ENCODE measurements around the gene SPON2. TPM values are rescaled to one million over a fixed set of nuclear protein-coding genes. Genes with fewer than 3 reads are reported as not detected.

The SPON2 gene
- polyA plus RNA-seq, 4 donors = 12.7 to 61.0 (median 44.3) TPM

DNA sequence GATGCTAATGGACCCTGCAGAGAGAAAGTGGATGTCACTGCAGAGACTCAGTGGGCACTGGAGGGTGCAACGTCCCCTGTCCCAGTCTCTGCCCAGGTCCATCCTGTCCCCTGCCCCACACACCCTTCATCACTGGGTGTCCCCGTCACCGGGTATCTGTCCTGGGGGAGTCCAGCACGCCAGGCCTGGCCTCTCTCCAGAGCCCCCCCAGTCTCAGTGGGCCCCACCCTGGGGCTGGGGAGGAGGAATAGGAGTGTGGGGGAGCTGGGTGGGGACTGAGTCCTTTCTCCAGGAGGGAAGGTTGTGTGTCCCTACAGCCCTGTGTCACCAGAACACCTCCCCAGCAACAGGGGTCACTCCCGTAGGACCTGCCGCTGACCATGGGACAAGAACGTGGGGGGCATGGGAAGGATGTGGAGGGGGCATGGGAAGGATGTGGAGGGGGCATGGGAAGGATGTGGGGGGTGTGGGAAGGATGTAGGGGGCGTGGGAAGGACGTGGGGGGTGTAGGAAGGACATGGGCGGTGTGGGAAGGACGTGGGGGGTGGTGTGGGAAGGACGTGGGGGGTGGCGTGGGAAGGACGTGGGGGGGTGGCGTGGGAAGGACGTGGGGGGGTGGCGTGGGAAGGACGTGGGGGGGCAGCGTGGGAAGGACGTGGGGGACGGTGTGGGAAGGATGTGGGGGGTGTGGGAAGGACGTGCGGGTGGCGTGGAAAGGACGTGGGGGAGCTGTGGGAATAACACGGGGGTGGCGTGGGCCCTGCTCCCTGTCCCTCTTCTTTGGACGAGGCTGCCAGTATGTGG lies 21.0 kb upstream of the SPON2 start:
- no peak overlapping the region for H3K4me3 ChIP-seq (ENCODE audit: low read depth in 1 of 3, low read length in 3 of 3)
- H3K4me1 ChIP-seq (ENCODE audit: control insufficient read depth in 3 of 3, insufficient read depth in 2 of 3, low read depth in 1 of 3, low read length in 2 of 3) = peaks cover 0 to 16% (median 6%) of the 10 kb centered on the region in 3 donors
- WGBS, 3 donors = 43 to 52% (median 52%) methylated on average over 16 to 28 of the region's 28 CpGs
- H3K36me3 ChIP-seq (ENCODE audit: control insufficient read depth in 3 of 3, insufficient read depth in 2 of 3, low read depth in 1 of 3, low read length in 3 of 3) = peaks cover 0 to 17% (median 0%) of the 10 kb centered on the region in 3 donors
- FAIRE-seq (no peak), DNase-seq (no peak)
- no peaks in the 10 kb centered on the region for H3K27me3 ChIP-seq (ENCODE audit: control insufficient read depth in 3 of 3, insufficient read depth in 3 of 3, low read length in 3 of 3)
- no peaks in the 10 kb centered on the region for H3K9me3 ChIP-seq (ENCODE audit: control insufficient read depth in 2 of 2, insufficient read depth in 1 of 2, low read depth in 1 of 2, low read length in 1 of 2)
- peak overlapping the region in 2 of 3 donors; percentile 15 to 87 for H3K27ac ChIP-seq (ENCODE audit: low read depth in 1 of 3, low read length in 2 of 3)

- H3K9me3 ChIP-seq (ENCODE audit: control insufficient read depth in 2 of 2, insufficient read depth in 1 of 2, low read depth in 1 of 2, low read length in 1 of 2) = no peaks in the 10 kb centered on the region
- H3K4me3 ChIP-seq (ENCODE audit: low read depth in 1 of 3, low read length in 3 of 3) = no peak overlapping the region
- H3K27ac ChIP-seq (ENCODE audit: low read depth in 1 of 3, low read length in 2 of 3) = peak overlapping the region; percentile 9 to 87 (median 66)
- peaks cover 0 to 12% (median 0%) of the 10 kb centered on the region in 3 donors for H3K36me3 ChIP-seq (ENCODE audit: control insufficient read depth in 3 of 3, insufficient read depth in 2 of 3, low read depth in 1 of 3, low read length in 3 of 3)
- DNase-seq (no peak), FAIRE-seq (no peak)
- WGBS, 3 donors = 42 to 61% (median 49%) methylated on average over 13 of the region's 13 CpGs
- H3K4me1 ChIP-seq (ENCODE audit: control insufficient read depth in 3 of 3, insufficient read depth in 2 of 3, low read depth in 1 of 3, low read length in 2 of 3) = peaks cover 0 to 16% (median 6%) of the 10 kb centered on the region in 3 donors
- no peaks in the 10 kb centered on the region for H3K27me3 ChIP-seq (ENCODE audit: control insufficient read depth in 3 of 3, insufficient read depth in 3 of 3, low read length in 3 of 3)
Observed at GRCh38 chr4:1192493-1193205, 20.3 kb upstream of the SPON2 start.

DNA sequence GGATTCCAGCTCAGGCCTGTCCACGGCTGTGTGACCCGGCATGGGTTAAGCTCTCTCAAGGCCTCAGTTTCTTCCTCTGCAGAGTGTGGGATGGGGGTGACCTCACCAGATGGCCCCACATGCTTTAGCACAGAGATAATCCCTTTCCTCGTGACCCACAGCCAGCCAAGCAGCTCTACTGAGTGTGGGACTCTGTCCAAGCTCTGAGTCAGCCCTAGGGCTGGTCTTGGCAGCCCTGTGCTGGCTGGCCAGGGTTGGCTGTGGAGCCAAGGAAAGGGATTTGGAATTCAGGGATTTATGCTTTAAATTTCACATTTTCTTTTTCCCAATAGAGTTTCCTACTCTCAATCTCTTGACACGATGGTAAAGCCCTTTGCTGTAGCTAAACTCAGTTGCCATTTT lies 19.7 kb upstream of the SPON2 start:
- H3K36me3 ChIP-seq (ENCODE audit: control insufficient read depth in 3 of 3, insufficient read depth in 2 of 3, low read depth in 1 of 3, low read length in 3 of 3) = peaks cover 0 to 12% (median 0%) of the 10 kb centered on the region in 3 donors
- H3K27me3 ChIP-seq (ENCODE audit: control insufficient read depth in 3 of 3, insufficient read depth in 3 of 3, low read length in 3 of 3) = no peaks in the 10 kb centered on the region
- peak; percentile 61 to 76 for DNase-seq
- H3K4me3 ChIP-seq (ENCODE audit: low read depth in 1 of 3, low read length in 3 of 3) = no peak overlapping the region
- 27 to 47% (median 31%) methylated on average over 4 of the region's 4 CpGs for WGBS, 3 donors
- H3K4me1 ChIP-seq (ENCODE audit: control insufficient read depth in 3 of 3, insufficient read depth in 2 of 3, low read depth in 1 of 3, low read length in 2 of 3) = peaks cover 0 to 16% (median 6%) of the 10 kb centered on the region in 3 donors
- no peaks in the 10 kb centered on the region for H3K9me3 ChIP-seq (ENCODE audit: control insufficient read depth in 2 of 2, insufficient read depth in 1 of 2, low read depth in 1 of 2, low read length in 1 of 2)
- no peak for FAIRE-seq
- H3K27ac ChIP-seq (ENCODE audit: low read depth in 1 of 3, low read length in 2 of 3) = peak overlapping the region in 2 of 3 donors; percentile 66 to 87

GRCh38 chr4:1191621-1192020 lies 19.2 kb upstream of the SPON2 start:
- Histone ChIP-seq H3K4me1 (ENCODE audit: control insufficient read depth in 3 of 3, insufficient read depth in 2 of 3, low read depth in 1 of 3, low read length in 2 of 3) (peaks cover 0 to 16% (median 6%) of the 10 kb centered on the region in 3 donors), H3K36me3 (ENCODE audit: control insufficient read depth in 3 of 3, insufficient read depth in 2 of 3, low read depth in 1 of 3, low read length in 3 of 3) (peaks cover 0 to 8% (median 0%) of the 10 kb centered on the region in 3 donors), H3K27ac (ENCODE audit: low read depth in 1 of 3, low read length in 2 of 3) (peak overlapping the region in 2 of 3 donors; percentile 60 to 87), H3K27me3 (ENCODE audit: control insufficient read depth in 3 of 3, insufficient read depth in 3 of 3, low read length in 3 of 3) (no peaks in the 10 kb centered on the region), H3K9me3 (ENCODE audit: control insufficient read depth in 2 of 2, insufficient read depth in 1 of 2, low read depth in 1 of 2, low read length in 1 of 2) (no peaks in the 10 kb centered on the region), H3K4me3 (ENCODE audit: low read depth in 1 of 3, low read length in 3 of 3) (no peak overlapping the region)
- WGBS, 3 donors = 39 to 72% (median 70%) methylated on average over 5 of the region's 5 CpGs
- DNase-seq = no peak
- FAIRE-seq = no peak

- FAIRE-seq (no peak), DNase-seq (peak in 1 of 2 donors; percentile 37)
- no peak overlapping the region for H3K27ac ChIP-seq (ENCODE audit: low read depth in 1 of 3, low read length in 2 of 3)
- H3K36me3 ChIP-seq (ENCODE audit: control insufficient read depth in 3 of 3, insufficient read depth in 2 of 3, low read depth in 1 of 3, low read length in 3 of 3) = no peaks in the 10 kb centered on the region
- 8 to 18% (median 9%) methylated on average over 1 of the region's 1 CpG for WGBS, 3 donors
- no peaks in the 10 kb centered on the region for H3K9me3 ChIP-seq (ENCODE audit: control insufficient read depth in 2 of 2, insufficient read depth in 1 of 2, low read depth in 1 of 2, low read length in 1 of 2)
- H3K4me3 ChIP-seq (ENCODE audit: low read depth in 1 of 3, low read length in 3 of 3) = no peak overlapping the region
- H3K27me3 ChIP-seq (ENCODE audit: control insufficient read depth in 3 of 3, insufficient read depth in 3 of 3, low read length in 3 of 3) = no peaks in the 10 kb centered on the region
- H3K4me1 ChIP-seq (ENCODE audit: control insufficient read depth in 3 of 3, insufficient read depth in 2 of 3, low read depth in 1 of 3, low read length in 2 of 3) = peaks cover 0 to 5% (median 4%) of the 10 kb centered on the region in 3 donors
Observed at GRCh38 chr4:1187182-1187581, 14.8 kb upstream of the SPON2 start.

DNA sequence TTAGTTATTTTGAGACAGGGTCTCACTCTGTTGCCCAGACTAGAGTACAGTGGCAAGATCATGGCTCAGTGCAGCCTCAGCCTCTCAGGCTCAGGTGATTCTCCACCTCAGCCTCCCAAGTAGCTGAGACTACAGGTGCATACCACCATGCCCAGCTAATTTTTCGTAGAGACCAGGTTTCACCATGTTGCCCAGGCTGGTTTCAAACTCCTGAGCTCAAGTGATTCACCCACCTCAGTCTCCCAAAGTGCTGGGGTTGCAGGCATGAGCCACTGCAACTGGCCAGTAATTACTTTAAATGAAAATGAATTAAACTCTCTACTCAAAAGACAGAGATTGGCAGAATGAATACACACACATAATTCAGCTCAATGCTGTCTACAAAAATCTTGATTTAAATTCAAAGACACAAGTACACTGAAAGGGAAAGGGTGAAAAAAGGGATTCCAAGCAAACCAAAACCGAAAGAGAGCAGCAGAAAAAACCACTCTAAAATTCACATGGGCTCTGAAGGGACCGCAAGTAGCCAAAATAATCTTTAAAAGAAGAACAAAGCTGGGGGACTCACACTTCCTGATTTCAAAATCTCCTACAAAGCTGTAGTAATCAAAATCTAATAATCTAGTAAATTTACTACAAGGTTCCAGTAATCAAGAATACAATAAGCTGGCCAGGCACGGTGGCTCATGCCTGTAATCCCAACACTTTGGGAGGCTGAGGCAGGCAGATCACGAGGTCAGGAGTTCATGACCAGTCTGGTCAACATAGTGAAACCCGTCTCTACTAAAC lies 11.8 kb upstream of the SPON2 start:
- no peak for DNase-seq
- no peak for FAIRE-seq
- H3K4me1 ChIP-seq (ENCODE audit: control insufficient read depth in 3 of 3, insufficient read depth in 2 of 3, low read depth in 1 of 3, low read length in 2 of 3) = no peaks in the 10 kb centered on the region
- WGBS, 3 donors = 42 to 68% (median 56%) methylated on average over 6 of the region's 6 CpGs
- no peak overlapping the region for H3K4me3 ChIP-seq (ENCODE audit: low read depth in 1 of 3, low read length in 3 of 3)
- H3K27me3 ChIP-seq (ENCODE audit: control insufficient read depth in 3 of 3, insufficient read depth in 3 of 3, low read length in 3 of 3) = no peaks in the 10 kb centered on the region
- H3K36me3 ChIP-seq (ENCODE audit: control insufficient read depth in 3 of 3, insufficient read depth in 2 of 3, low read depth in 1 of 3, low read length in 3 of 3) = no peaks in the 10 kb centered on the region
- H3K9me3 ChIP-seq (ENCODE audit: control insufficient read depth in 2 of 2, insufficient read depth in 1 of 2, low read depth in 1 of 2, low read length in 1 of 2) = peaks cover 0 to 16% of the 10 kb centered on the region in 2 donors
- peak overlapping the region in 2 of 3 donors; percentile 41 to 82 for H3K27ac ChIP-seq (ENCODE audit: low read depth in 1 of 3, low read length in 2 of 3)

- Histone ChIP-seq H3K9me3 (ENCODE audit: control insufficient read depth in 2 of 2, insufficient read depth in 1 of 2, low read depth in 1 of 2, low read length in 1 of 2) (peaks cover 0 to 16% of the 10 kb centered on the region in 2 donors), H3K4me3 (ENCODE audit: low read depth in 1 of 3, low read length in 3 of 3) (no peak overlapping the region), H3K36me3 (ENCODE audit: control insufficient read depth in 3 of 3, insufficient read depth in 2 of 3, low read depth in 1 of 3, low read length in 3 of 3) (no peaks in the 10 kb centered on the region), H3K27me3 (ENCODE audit: control insufficient read depth in 3 of 3, insufficient read depth in 3 of 3, low read length in 3 of 3) (no peaks in the 10 kb centered on the region), H3K4me1 (ENCODE audit: control insufficient read depth in 3 of 3, insufficient read depth in 2 of 3, low read depth in 1 of 3, low read length in 2 of 3) (peaks cover 0 to 5% (median 3%) of the 10 kb centered on the region in 3 donors), H3K27ac (ENCODE audit: low read depth in 1 of 3, low read length in 2 of 3) (no peak overlapping the region)
- DNase-seq (no peak), FAIRE-seq (no peak)
Observed at GRCh38 chr4:1182313-1182712, 9.9 kb upstream of the SPON2 start.

DNA sequence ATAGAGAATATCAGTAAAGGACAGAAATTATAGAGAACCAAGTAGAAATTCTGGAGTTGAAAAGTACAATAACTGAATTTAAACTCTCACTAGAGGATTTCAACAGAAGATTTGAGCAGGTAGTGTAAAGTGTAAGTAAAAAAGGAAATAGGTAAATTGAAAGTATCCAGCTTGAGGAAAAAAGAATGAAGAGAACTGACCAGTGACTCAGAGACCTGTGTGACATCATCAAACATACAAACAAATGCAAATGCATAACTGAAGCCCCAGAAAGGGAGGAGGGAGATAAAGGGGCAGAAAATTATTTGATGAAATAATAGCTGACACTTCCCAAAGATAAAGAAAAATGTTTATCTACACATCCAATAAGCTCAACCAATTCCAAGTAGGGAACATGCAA lies 8.3 kb upstream of the SPON2 start:
- no peak overlapping the region for H3K4me3 ChIP-seq (ENCODE audit: low read depth in 1 of 3, low read length in 3 of 3)
- H3K36me3 ChIP-seq (ENCODE audit: control insufficient read depth in 3 of 3, insufficient read depth in 2 of 3, low read depth in 1 of 3, low read length in 3 of 3) = no peaks in the 10 kb centered on the region
- FAIRE-seq (no peak), DNase-seq (no peak)
- no peak overlapping the region for H3K27ac ChIP-seq (ENCODE audit: low read depth in 1 of 3, low read length in 2 of 3)
- peaks cover 0 to 16% of the 10 kb centered on the region in 2 donors for H3K9me3 ChIP-seq (ENCODE audit: control insufficient read depth in 2 of 2, insufficient read depth in 1 of 2, low read depth in 1 of 2, low read length in 1 of 2)
- peaks cover 0 to 6% (median 4%) of the 10 kb centered on the region in 3 donors for H3K4me1 ChIP-seq (ENCODE audit: control insufficient read depth in 3 of 3, insufficient read depth in 2 of 3, low read depth in 1 of 3, low read length in 2 of 3)
- no peaks in the 10 kb centered on the region for H3K27me3 ChIP-seq (ENCODE audit: control insufficient read depth in 3 of 3, insufficient read depth in 3 of 3, low read length in 3 of 3)

Data from small intestine (tissue), 7 donors.